Measurements from ENCODE around the gene HIGD2B.
A peak's percentile ranks its signal among the peaks of the same experiment; 100 is the strongest.
"Not testable (repeated sequence)": the region's sequence is repeated elsewhere in the genome, so short reads cannot be mapped to it uniquely, and the experiment has no call there.

Gene HIGD2B
- 1.7 reads per million for total RNA-seq

GRCh38 chr15:72685925-72686794 is at the start of gene HIGD2B, which contains the start of gene BBS4:
HIGD2B (minus strand) TSS chr15:72686182; CDS start chr15:72676374, 9,808 bp downstream.
BBS4 (plus strand) TSS chr15:72686207; CDS start chr15:72686228, 21 bp downstream.
- peak; percentile 76 for DNase-seq

- DNase-seq, result no peak
Observed at GRCh38 chr15:72735111-72735510, 49.1 kb upstream of the HIGD2B start.

GRCh38 chr15:72733941-72734738 is 48.2 kb upstream of the HIGD2B start:
- DNase-seq, result no peak

GRCh38 chr15:72732516-72732915 is 46.5 kb upstream of the HIGD2B start:
- no peak for DNase-seq

- DNase-seq, result no peak
Observed at GRCh38 chr15:72732086-72732485, 46.1 kb upstream of the HIGD2B start.

GRCh38 chr15:72728821-72729220 is 42.8 kb upstream of the HIGD2B start:
- DNase-seq, result no peak

- not testable (repeated sequence) for DNase-seq
Observed at GRCh38 chr15:72728249-72728648, 42.3 kb upstream of the HIGD2B start.

- DNase-seq, result no peak
Observed at GRCh38 chr15:72727154-72727553, 41.2 kb upstream of the HIGD2B start.

GRCh38 chr15:72725851-72726250 is 39.9 kb upstream of the HIGD2B start:
- DNase-seq, result not testable (repeated sequence)

GRCh38 chr15:72725446-72725845 is 39.5 kb upstream of the HIGD2B start:
- no peak for DNase-seq

- no peak for DNase-seq
Observed at GRCh38 chr15:72724028-72724427, 38.0 kb upstream of the HIGD2B start.

GRCh38 chr15:72722071-72722696 is 36.2 kb upstream of the HIGD2B start:
- peak; percentile 52 for DNase-seq

GRCh38 chr15:72708551-72709303 is 22.7 kb upstream of the HIGD2B start:
- not testable (repeated sequence) for DNase-seq

- no peak for DNase-seq
Observed at GRCh38 chr15:72706266-72706665, 20.3 kb upstream of the HIGD2B start.

- DNase-seq, result no peak
Observed at GRCh38 chr15:72700076-72700475, 14.1 kb upstream of the HIGD2B start.

- DNase-seq, result no peak
Observed at GRCh38 chr15:72698938-72699337, 13.0 kb upstream of the HIGD2B start.

- no peak for DNase-seq
Observed at GRCh38 chr15:72690938-72691337, 5.0 kb upstream of the HIGD2B start.

GRCh38 chr15:72688697-72689096 is 2.7 kb upstream of the HIGD2B start:
- no peak for DNase-seq

GRCh38 chr15:72685301-72685924 is 569 bp downstream of the HIGD2B start:
- no peak for DNase-seq

- DNase-seq, result no peak
Observed at GRCh38 chr15:72682772-72683171, 3.2 kb downstream of the HIGD2B start.

- no peak for DNase-seq
Observed at GRCh38 chr15:72680931-72681330, 5.1 kb downstream of the HIGD2B start.

- no peak for DNase-seq
Observed at GRCh38 chr15:72676838-72677237, 9.1 kb downstream of the HIGD2B start.
